ENCODE measurements around the gene PRDM9. TPM values are rescaled to one million over a fixed set of nuclear protein-coding genes. Genes with fewer than 3 reads are reported as not detected.
"Not testable (repeated sequence)": the region's sequence is repeated elsewhere in the genome, so short reads cannot be mapped to it uniquely, and the experiment has no call there.

Gene PRDM9
- polyA plus RNA-seq (2012; ENCODE audit: missing spikeins), result not detected

GRCh38 chr5:23507278-23507685 is at the start of gene PRDM9:
Gene PRDM9, plus strand, starts transcription at chr5:23507609. Its CDS starts 1,425 bp downstream, at chr5:23509034.
- FAIRE-seq (no peak), DNase-seq (ENCODE audit: insufficient read length) (no peak)
- TF ChIP-seq POLR2AphosphoS5 (IDR thresholded peaks at IDR 0.05; ENCODE audit: low read depth, low read length) (no peak), POLR2A (IDR thresholded peaks at IDR 0.05; ENCODE audit: low read depth, low read length) (no peak), TAF1 (IDR thresholded peaks at IDR 0.05; ENCODE audit: borderline replicate concordance, low read depth, low read length) (no peak)

- no peak for DNase-seq (ENCODE audit: insufficient read length)
- FAIRE-seq, result no peak
- no peak for TF ChIP-seq TAF1 (IDR thresholded peaks at IDR 0.05; ENCODE audit: borderline replicate concordance, low read depth, low read length)
- no peak for TF ChIP-seq POLR2AphosphoS5 (IDR thresholded peaks at IDR 0.05; ENCODE audit: low read depth, low read length)
- TF ChIP-seq POLR2A (IDR thresholded peaks at IDR 0.05; ENCODE audit: low read depth, low read length), result no peak
These were observed 49.6 kb upstream of the PRDM9 start for GRCh38 chr5:23457780-23458179.

- DNase-seq (ENCODE audit: insufficient read length) (no peak), FAIRE-seq (no peak)
- TF ChIP-seq POLR2A (IDR thresholded peaks at IDR 0.05; ENCODE audit: low read depth, low read length), result no peak
- TF ChIP-seq POLR2AphosphoS5 (IDR thresholded peaks at IDR 0.05; ENCODE audit: low read depth, low read length), result no peak
- no peak for TF ChIP-seq TAF1 (IDR thresholded peaks at IDR 0.05; ENCODE audit: borderline replicate concordance, low read depth, low read length)
These were observed 48.2 kb upstream of the PRDM9 start for GRCh38 chr5:23459214-23459613.

- no peak for DNase-seq (ENCODE audit: insufficient read length)
- TF ChIP-seq POLR2A (IDR thresholded peaks at IDR 0.05; ENCODE audit: low read depth, low read length) (no peak), TAF1 (IDR thresholded peaks at IDR 0.05; ENCODE audit: borderline replicate concordance, low read depth, low read length) (no peak), POLR2AphosphoS5 (IDR thresholded peaks at IDR 0.05; ENCODE audit: low read depth, low read length) (no peak)
- FAIRE-seq, result no peak
These were observed 45.8 kb upstream of the PRDM9 start for GRCh38 chr5:23461576-23461975.

- DNase-seq (ENCODE audit: insufficient read length) (no peak), FAIRE-seq (no peak)
- TF ChIP-seq POLR2AphosphoS5 (IDR thresholded peaks at IDR 0.05; ENCODE audit: low read depth, low read length) (no peak), POLR2A (IDR thresholded peaks at IDR 0.05; ENCODE audit: low read depth, low read length) (no peak)
These were observed 41.0 kb upstream of the PRDM9 start for GRCh38 chr5:23466401-23466912.

- no peak for TF ChIP-seq TAF1 (IDR thresholded peaks at IDR 0.05; ENCODE audit: borderline replicate concordance, low read depth, low read length)
- no peak for TF ChIP-seq POLR2A (IDR thresholded peaks at IDR 0.05; ENCODE audit: low read depth, low read length)
- no peak for TF ChIP-seq POLR2AphosphoS5 (IDR thresholded peaks at IDR 0.05; ENCODE audit: low read depth, low read length)
- FAIRE-seq, result no peak
- no peak for DNase-seq (ENCODE audit: insufficient read length)
These were observed 38.8 kb upstream of the PRDM9 start for GRCh38 chr5:23468658-23469057.

- no peak for DNase-seq (ENCODE audit: insufficient read length)
- no peak for FAIRE-seq
- TF ChIP-seq TAF1 (IDR thresholded peaks at IDR 0.05; ENCODE audit: borderline replicate concordance, low read depth, low read length), result no peak
- no peak for TF ChIP-seq POLR2AphosphoS5 (IDR thresholded peaks at IDR 0.05; ENCODE audit: low read depth, low read length)
- TF ChIP-seq POLR2A (IDR thresholded peaks at IDR 0.05; ENCODE audit: low read depth, low read length), result no peak
These were observed 33.5 kb upstream of the PRDM9 start for GRCh38 chr5:23473915-23474314.

GRCh38 chr5:23474315-23474714 is 33.1 kb upstream of the PRDM9 start:
- TF ChIP-seq POLR2AphosphoS5 (IDR thresholded peaks at IDR 0.05; ENCODE audit: low read depth, low read length), result no peak
- TF ChIP-seq TAF1 (IDR thresholded peaks at IDR 0.05; ENCODE audit: borderline replicate concordance, low read depth, low read length), result no peak
- TF ChIP-seq POLR2A (IDR thresholded peaks at IDR 0.05; ENCODE audit: low read depth, low read length), result no peak
- no peak for FAIRE-seq
- DNase-seq (ENCODE audit: insufficient read length), result no peak

GRCh38 chr5:23476580-23476979 is 30.8 kb upstream of the PRDM9 start:
- no peak for FAIRE-seq
- TF ChIP-seq POLR2AphosphoS5 (IDR thresholded peaks at IDR 0.05; ENCODE audit: low read depth, low read length) (no peak), POLR2A (IDR thresholded peaks at IDR 0.05; ENCODE audit: low read depth, low read length) (no peak), TAF1 (IDR thresholded peaks at IDR 0.05; ENCODE audit: borderline replicate concordance, low read depth, low read length) (no peak)
- DNase-seq (ENCODE audit: insufficient read length), result no peak

GRCh38 chr5:23482642-23483041 is 24.8 kb upstream of the PRDM9 start:
- DNase-seq (ENCODE audit: insufficient read length) (no peak), FAIRE-seq (no peak)
- TF ChIP-seq POLR2AphosphoS5 (IDR thresholded peaks at IDR 0.05; ENCODE audit: low read depth, low read length) (no peak), POLR2A (IDR thresholded peaks at IDR 0.05; ENCODE audit: low read depth, low read length) (no peak), TAF1 (IDR thresholded peaks at IDR 0.05; ENCODE audit: borderline replicate concordance, low read depth, low read length) (no peak)

GRCh38 chr5:23483090-23483489 is 24.3 kb upstream of the PRDM9 start:
- no peak for FAIRE-seq
- TF ChIP-seq POLR2AphosphoS5 (IDR thresholded peaks at IDR 0.05; ENCODE audit: low read depth, low read length) (no peak), TAF1 (IDR thresholded peaks at IDR 0.05; ENCODE audit: borderline replicate concordance, low read depth, low read length) (no peak), POLR2A (IDR thresholded peaks at IDR 0.05; ENCODE audit: low read depth, low read length) (no peak)
- DNase-seq (ENCODE audit: insufficient read length), result no peak

GRCh38 chr5:23484096-23484495 is 23.3 kb upstream of the PRDM9 start:
- no peak for FAIRE-seq
- DNase-seq (ENCODE audit: insufficient read length), result no peak
- TF ChIP-seq POLR2AphosphoS5 (IDR thresholded peaks at IDR 0.05; ENCODE audit: low read depth, low read length), result no peak

GRCh38 chr5:23486227-23486626 is 21.2 kb upstream of the PRDM9 start:
- not testable (repeated sequence) for FAIRE-seq

More at GRCh38 chr5:23486227-23486626, 21.2 kb upstream of the PRDM9 start:
- DNase-seq (ENCODE audit: insufficient read length), result not testable (repeated sequence)

Data from GM12892 (cell line).